RWPE1 (cell line): ENCODE results near the gene UPK1B.

Source experiments
- CTCF ChIA-PET: fragments of 350-600 bp; sonication (Branson Sonifier 250); formaldehyde crosslinking; extraction: SDS; loops from one replicate; lab custom pipeline; 2021; lab: Yijun Ruan, JAX
- POLR2A ChIA-PET: fragments of 400-600 bp; formaldehyde crosslinking; extraction: SDS; loops from one replicate; lab custom pipeline; 2020; ENCODE audit warnings: antibody characterized with exemption; ENCODE audit not compliant: low non-redundant PET; lab: Yijun Ruan, JAX
- DNase-seq: peaks from one replicate; pipeline ENCODE4 v3.0.0; 2012; ENCODE audit warnings: low spot score
- H3K27ac ChIP-seq: fragments of 450-650 bp; 2 replicates; pipeline ENCODE4 v1.5.1; 2017
- CTCF ChIP-seq: fragments of 450-650 bp; conservative IDR thresholded peaks from 2 replicates; pipeline ENCODE4 v1.5.1; 2017; ENCODE audit warnings: low read depth, mild to moderate bottlenecking

UPK1B gene

GRCh38 chr3:119191800-119192199 lies 18.4 kb downstream of the UPK1B start:
- no peak overlapping the region for H3K27ac ChIP-seq
- CTCF ChIA-PET = interaction anchor here (0.5 kb wide), 1 partner anchor 1631 kb away, joined by 3 read pairs; no protein-coding TSS in a partner anchor
- POLR2A ChIA-PET = no interaction called here
- no peak for DNase-seq
- TF ChIP-seq CTCF = no peak

- ChIA-PET CTCF (no interaction called here), POLR2A (no interaction called here)
- TF ChIP-seq CTCF = no peak
- no peak for DNase-seq
- H3K27ac ChIP-seq = no peak overlapping the region
Measured at GRCh38 chr3:119194237-119195150, 21.1 kb downstream of the UPK1B start.

DNA sequence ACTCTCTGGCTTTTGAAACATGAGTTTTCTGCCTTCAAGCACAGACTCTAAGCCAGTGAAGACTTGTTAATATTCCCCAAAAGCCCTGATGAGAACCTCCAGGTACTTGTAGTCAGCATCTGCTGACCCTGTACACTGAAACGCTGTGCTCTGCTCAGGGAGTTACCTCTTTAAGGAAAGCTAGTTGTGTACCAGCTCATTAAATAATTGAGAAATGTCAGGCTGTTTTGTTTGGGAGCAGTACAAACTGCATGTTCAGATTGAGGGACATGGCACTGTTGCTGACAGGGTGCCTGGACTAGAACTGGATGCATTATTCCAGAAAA lies 21.7 kb downstream of the UPK1B start:
- DNase-seq = no peak
- no peak overlapping the region for H3K27ac ChIP-seq
- ChIA-PET POLR2A (no interaction called here), CTCF (no interaction called here)
- no peak for TF ChIP-seq CTCF

- ChIA-PET CTCF (no interaction called here), POLR2A (no interaction called here)
- no peak for TF ChIP-seq CTCF
- H3K27ac ChIP-seq = no peak overlapping the region
- DNase-seq = no peak
Measured at GRCh38 chr3:119195911-119196310, 22.5 kb downstream of the UPK1B start.

DNA sequence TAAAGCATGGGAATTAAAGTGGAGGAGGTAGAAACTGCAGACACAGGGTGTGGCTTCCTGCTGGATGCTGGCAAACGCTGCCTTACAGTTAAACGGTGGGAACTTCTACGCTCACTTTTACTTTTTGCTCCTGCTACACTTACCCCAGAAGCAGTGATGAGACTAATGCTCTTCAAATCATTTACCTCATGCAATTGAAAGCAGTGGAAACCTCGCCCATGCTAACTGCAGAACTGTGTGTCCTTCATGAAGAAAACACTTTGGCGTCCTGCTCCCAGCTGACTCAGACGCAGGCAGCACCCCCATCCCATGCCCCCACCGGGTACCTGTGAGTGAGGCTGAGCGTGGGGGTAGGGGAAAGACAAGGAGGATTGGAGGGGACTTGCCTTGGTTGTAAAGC lies 31.8 kb downstream of the UPK1B start:
- ChIA-PET CTCF (interaction anchor here (0.6 kb wide), 1 partner anchor 299 kb away, joined by 3 read pairs; no protein-coding TSS in a partner anchor), POLR2A (no interaction called here)
- H3K27ac ChIP-seq = no peak overlapping the region
- no peak for DNase-seq
- TF ChIP-seq CTCF = no peak

DNA sequence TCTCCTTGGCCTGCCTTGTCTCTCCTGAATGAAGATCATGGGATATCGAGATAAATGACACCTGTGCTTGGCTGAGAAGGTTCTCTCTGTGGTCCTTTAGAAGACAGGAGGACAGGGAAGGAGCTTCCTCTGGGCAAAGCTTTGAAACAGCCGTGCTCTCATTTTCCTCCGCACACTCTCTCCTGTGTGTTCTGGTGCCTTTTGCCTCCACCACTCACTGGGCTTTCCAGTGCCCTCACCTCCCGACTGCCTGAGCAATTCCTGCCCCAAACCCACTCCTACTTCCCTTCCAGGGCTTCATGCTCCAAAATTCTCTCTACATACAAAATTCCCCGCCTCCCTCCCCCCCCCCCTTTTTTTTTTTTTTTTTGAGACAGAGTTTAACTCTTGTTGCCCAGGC lies 32.3 kb downstream of the UPK1B start:
- TF ChIP-seq CTCF = no peak
- DNase-seq = no peak
- ChIA-PET CTCF (interaction anchor here (0.6 kb wide), 1 partner anchor 300 kb away, joined by 3 read pairs; no protein-coding TSS in a partner anchor), POLR2A (no interaction called here)
- no peak overlapping the region for H3K27ac ChIP-seq
